Spinal cord (tissue), 10 donors: ENCODE results near the gene BTG4. TPM values are rescaled to one million over a fixed set of nuclear protein-coding genes. Genes with fewer than 3 reads are reported as not detected.
A peak's percentile ranks its signal among the peaks of the same experiment; 100 is the strongest.

Experiments
- DNase-seq, 6 donors: peaks; one replicate each; pipeline versions ENCODE4 v3.0.0 to v3.0.0-alpha.2; 2013 to 2015; ENCODE audit warnings: low spot score in 6 of 6, low read depth in 4 of 6
- H3K27ac ChIP-seq: one replicate; pipeline ENCODE4 v1.5.1; 2013; ENCODE audit warnings: low read depth, low read length, control low read depth
- H3K27me3 ChIP-seq: one replicate; pipeline ENCODE4 v1.6.1; 2013; ENCODE audit warnings: low read length; ENCODE audit not compliant: control insufficient read depth, insufficient read depth
- H3K36me3 ChIP-seq: one replicate; pipeline ENCODE4 v1.6.1; 2013; ENCODE audit warnings: low read length; ENCODE audit not compliant: control insufficient read depth, insufficient read depth
- H3K4me1 ChIP-seq: one replicate; pipeline ENCODE4 v1.6.1; 2013; ENCODE audit warnings: low read length; ENCODE audit not compliant: control insufficient read depth, insufficient read depth
- H3K4me3 ChIP-seq: one replicate; pipeline ENCODE4 v1.5.1; 2013; ENCODE audit warnings: low read depth, low read length, control low read depth
- H3K9me3 ChIP-seq: one replicate; pipeline ENCODE4 v1.6.1; 2013; ENCODE audit warnings: low read length; ENCODE audit not compliant: control insufficient read depth, insufficient read depth
- WGBS: methylation state at CpG from one replicate; pipeline ENCODE4 v1.1.5; 2013; ENCODE audit warnings: missing lambda C conversion rate; ENCODE audit not compliant: insufficient coverage; 5-methylcytosine and 5-hydroxymethylcytosine counted together
- polyA plus RNA-seq, 2 donors: library from polyadenylated mRNA; unstranded; fragments of 120-200 nt; gene quantifications; one replicate each; pipeline ENCODE4 v1.2.1, GENCODE V29; 2013; ENCODE audit not compliant: insufficient read length in 2 of 2
- total RNA-seq, 2 donors: library from RNA; depleted of rRNA in 1 of 2; stranded (reverse); fragments of 120-200 nt in 1 of 2; fragments of >200 nt in 1 of 2; gene quantifications; one replicate each; pipeline versions ENCODE4 v1.2.3 to v1.2.4, GENCODE V29; 2013 to 2014
- donor health status: healthy.

The BTG4 gene
- total and polyA plus RNA-seq, 4 donors = 0.39 TPM; not detected in 3

DNA sequence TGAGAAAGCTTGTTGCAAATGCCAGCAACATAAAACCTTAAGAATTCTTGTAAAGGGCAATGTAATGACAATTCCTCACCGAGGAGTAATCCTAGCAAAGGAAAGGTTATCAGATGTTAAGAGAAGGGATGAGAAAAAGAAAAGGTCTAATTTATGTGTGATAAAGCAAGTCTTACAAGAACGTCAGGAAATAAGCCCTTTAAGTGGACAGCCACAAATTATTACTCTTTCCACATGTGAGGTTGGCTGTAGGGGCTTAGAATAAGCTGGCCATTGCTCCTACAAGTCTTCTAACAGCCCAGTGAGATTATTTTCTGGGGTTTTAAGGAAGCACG lies 37.6 kb upstream of the BTG4 start:
- H3K9me3 ChIP-seq = no peaks in the 10 kb centered on the region
- no peaks in the 10 kb centered on the region for H3K27me3 ChIP-seq

GRCh38 chr11:111549196-111549868 lies 37.1 kb upstream of the BTG4 start:
- Histone ChIP-seq H3K9me3 (no peaks in the 10 kb centered on the region), H3K4me1 (no peaks in the 10 kb centered on the region), H3K4me3 (no peak overlapping the region), H3K27me3 (no peaks in the 10 kb centered on the region), H3K27ac (no peak overlapping the region), H3K36me3 (no peaks in the 10 kb centered on the region)
- peak in 1 of 6 donors; percentile 33 for DNase-seq
- WGBS = 88% methylated on average over 3 of the region's 11 CpGs

More for the DNA sequence above, 37.6 kb upstream of the BTG4 start:
- H3K4me1 ChIP-seq = no peaks in the 10 kb centered on the region
- no peak overlapping the region for H3K4me3 ChIP-seq
- DNase-seq = no peak
- H3K27ac ChIP-seq = no peak overlapping the region
- H3K36me3 ChIP-seq = no peaks in the 10 kb centered on the region
- WGBS = 57% methylated on average over 1 of the region's 3 CpGs

- no peak for DNase-seq
- 73% methylated on average over 1 of the region's 2 CpGs for WGBS
- H3K4me3 ChIP-seq = no peak overlapping the region
- no peaks in the 10 kb centered on the region for H3K9me3 ChIP-seq
- H3K36me3 ChIP-seq = no peaks in the 10 kb centered on the region
- H3K27ac ChIP-seq = no peak overlapping the region
- no peaks in the 10 kb centered on the region for H3K4me1 ChIP-seq
- no peaks in the 10 kb centered on the region for H3K27me3 ChIP-seq
Observed at GRCh38 chr11:111548525-111548924, 36.3 kb upstream of the BTG4 start.

DNA sequence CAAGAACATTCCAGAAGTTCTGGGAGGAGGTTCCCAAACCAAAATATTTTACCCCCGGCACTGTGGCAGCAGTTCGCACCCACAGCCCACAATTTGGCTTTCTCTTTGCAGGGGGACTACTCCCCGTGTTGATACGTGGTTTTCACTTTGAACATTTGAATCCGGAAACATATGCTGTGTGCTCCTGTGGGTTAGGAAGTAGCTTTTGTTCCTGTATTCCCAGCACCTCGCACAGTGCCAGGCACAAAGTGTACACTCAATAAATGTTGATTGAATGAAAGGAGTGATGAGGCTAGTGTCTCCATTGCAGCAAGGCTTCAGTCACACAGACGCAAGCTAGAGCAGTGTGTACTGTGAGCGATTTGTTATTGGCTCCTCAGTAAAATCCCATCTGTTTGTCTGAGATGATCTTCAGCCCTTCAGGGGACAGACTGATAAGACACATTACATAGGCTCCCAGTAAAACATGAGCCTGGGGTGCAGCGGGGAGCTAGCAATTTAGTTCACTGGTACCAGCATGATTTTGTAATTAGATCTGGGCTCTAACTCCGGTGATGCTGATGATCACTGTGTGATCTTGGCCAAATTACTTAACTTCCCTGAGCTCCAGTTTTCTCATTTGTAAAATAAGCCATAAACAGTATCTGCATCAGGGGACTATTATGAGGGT lies 30.6 kb upstream of the BTG4 start:
- 86% methylated on average over 9 of the region's 10 CpGs for WGBS
- peak in 1 of 6 donors; percentile 66 for DNase-seq
- Histone ChIP-seq H3K9me3 (no peaks in the 10 kb centered on the region), H3K27me3 (peaks cover 28% of the 10 kb centered on the region), H3K27ac (no peak overlapping the region), H3K36me3 (no peaks in the 10 kb centered on the region), H3K4me3 (no peak overlapping the region), H3K4me1 (peaks cover 22% of the 10 kb centered on the region)

GRCh38 chr11:111541254-111542061 lies 29.3 kb upstream of the BTG4 start:
- Histone ChIP-seq H3K9me3 (no peaks in the 10 kb centered on the region), H3K27me3 (peaks cover 30% of the 10 kb centered on the region), H3K4me3 (peak overlapping the region; percentile 59), H3K27ac (no peak overlapping the region), H3K36me3 (no peaks in the 10 kb centered on the region), H3K4me1 (peaks cover 22% of the 10 kb centered on the region)
- 1% methylated on average over 34 of the region's 41 CpGs for WGBS
- peak in 1 of 6 donors; percentile 41 for DNase-seq

DNA sequence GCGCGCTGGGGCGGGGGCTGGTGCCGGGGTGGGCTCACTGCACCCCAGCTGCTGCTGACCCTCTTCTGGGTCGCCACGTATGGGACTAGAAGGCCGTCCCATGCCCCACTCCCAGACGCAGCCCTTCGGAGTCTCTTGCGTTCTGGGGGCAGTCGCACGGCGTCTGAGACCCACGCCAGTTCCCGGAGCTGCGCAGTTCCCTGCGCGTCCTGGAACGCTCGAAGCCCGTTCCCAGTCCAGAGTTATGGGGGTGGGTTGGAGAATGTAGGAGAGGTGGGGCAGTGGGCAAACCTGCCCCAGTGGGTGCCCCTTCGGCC lies 28.7 kb upstream of the BTG4 start:
- Histone ChIP-seq H3K4me3 (peak overlapping the region; percentile 59), H3K4me1 (peaks cover 22% of the 10 kb centered on the region), H3K36me3 (no peaks in the 10 kb centered on the region), H3K27ac (no peak overlapping the region), H3K27me3 (peaks cover 30% of the 10 kb centered on the region), H3K9me3 (no peaks in the 10 kb centered on the region)
- no peak for DNase-seq
- WGBS = 0% methylated on average over 22 of the region's 22 CpGs

DNA sequence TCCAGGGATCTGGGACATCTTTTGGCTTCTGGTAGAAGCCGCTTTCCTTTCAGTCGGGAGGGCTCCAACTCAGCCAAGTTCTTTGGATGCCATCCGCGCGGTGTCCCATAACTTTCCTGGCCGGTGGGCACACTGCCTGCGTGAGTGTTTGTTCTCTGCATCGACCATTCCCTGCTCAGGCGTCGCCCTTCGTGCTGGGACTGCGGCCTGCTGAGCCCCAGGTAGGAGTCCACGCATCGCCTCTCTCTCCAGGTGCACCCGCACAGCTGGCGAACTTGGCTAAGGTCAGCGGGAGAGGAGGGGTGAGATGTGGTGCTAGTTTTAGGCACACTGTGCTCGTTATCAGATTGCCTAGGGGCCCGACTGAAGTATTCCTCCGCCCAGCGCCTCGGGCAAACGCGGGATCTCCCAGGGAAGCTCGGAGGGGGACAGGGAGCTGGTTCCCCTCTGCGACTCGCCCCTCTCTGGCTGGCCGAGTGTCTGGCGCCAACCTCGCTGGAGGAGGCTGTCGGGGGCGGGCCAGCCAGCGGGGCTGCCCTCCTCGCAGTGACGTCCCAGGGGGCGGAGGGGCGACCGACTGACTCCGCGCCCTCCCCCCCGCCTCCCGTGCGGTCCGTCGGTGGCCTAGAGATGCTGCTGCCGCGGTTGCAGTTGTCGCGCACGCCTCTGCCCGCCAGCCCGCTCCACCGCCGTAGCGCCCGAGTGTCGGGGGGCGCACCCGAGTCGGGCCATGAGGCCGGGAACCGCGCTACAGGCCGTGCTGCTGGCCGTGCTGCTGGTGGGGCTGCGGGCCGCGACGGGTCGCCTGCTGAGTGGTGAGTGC lies 28.1 kb upstream of the BTG4 start, which contains the start of gene LAYN:
Gene LAYN, plus strand, starts transcription at position 607 of the 823 bp plus-strand sequence. Its CDS starts 124 bp downstream, at position 731.
- DNase-seq = peak in 2 of 6 donors; percentile 51 to 66
- H3K36me3 ChIP-seq = no peaks in the 10 kb centered on the region
- peaks cover 30% of the 10 kb centered on the region for H3K27me3 ChIP-seq
- 3% methylated on average over 70 of the region's 70 CpGs for WGBS
- peak within 1 kb of the TSS; percentile 59 for H3K4me3 ChIP-seq
- no peaks in the 10 kb centered on the region for H3K9me3 ChIP-seq
- H3K4me1 ChIP-seq = peaks cover 22% of the 10 kb centered on the region
- H3K27ac ChIP-seq = no peak within 1 kb of the TSS

GRCh38 chr11:111539426-111540113 lies 27.4 kb upstream of the BTG4 start:
- Histone ChIP-seq H3K27ac (no peak overlapping the region), H3K4me3 (peak overlapping the region; percentile 51), H3K36me3 (no peaks in the 10 kb centered on the region), H3K4me1 (peaks cover 22% of the 10 kb centered on the region), H3K9me3 (no peaks in the 10 kb centered on the region), H3K27me3 (peaks cover 30% of the 10 kb centered on the region)
- DNase-seq = no peak
- 74% methylated on average over 5 of the region's 9 CpGs for WGBS
